ENCODE measurements around the gene DEXI.
"Not testable (repeated sequence)": the region's sequence is repeated elsewhere in the genome, so short reads cannot be mapped to it uniquely, and the experiment has no call there.

Gene DEXI

GRCh38 chr16:10925285-10925684 is 17.0 kb downstream of the DEXI start:
- DNase-seq: not testable (repeated sequence)

DNA sequence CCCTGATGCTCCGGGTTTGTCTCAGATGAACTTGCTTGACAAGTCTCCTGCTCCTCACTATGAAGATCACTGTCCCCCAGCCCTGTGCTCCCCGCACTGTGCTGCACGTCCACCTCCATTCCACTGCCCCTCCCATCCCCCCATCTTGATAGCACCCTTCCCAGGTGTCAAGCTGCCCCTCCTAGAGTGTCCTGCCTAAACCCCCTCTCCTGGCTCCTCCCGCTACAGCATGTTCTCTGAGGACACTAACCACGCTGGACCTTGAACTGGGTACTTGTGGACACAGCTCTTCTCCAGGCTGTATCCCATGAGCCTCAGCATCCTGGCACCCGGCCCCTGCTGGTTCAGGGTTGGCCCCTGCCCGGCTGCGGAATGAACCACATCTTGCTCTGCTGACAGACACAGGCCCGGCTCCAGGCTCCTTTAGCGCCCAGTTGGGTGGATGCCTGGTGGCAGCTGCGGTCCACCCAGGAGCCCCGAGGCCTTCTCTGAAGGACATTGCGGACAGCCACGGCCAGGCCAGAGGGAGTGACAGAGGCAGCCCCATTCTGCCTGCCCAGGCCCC is 18.5 kb downstream of the DEXI start:
- DNase-seq: no peak

GRCh38 chr16:10923146-10923649 is 19.1 kb downstream of the DEXI start:
- DNase-seq: no peak

- no peak for DNase-seq
These were observed 19.7 kb downstream of the DEXI start for GRCh38 chr16:10922328-10923145.

- DNase-seq: no peak
These were observed 20.5 kb downstream of the DEXI start for GRCh38 chr16:10921536-10922327.

- no peak for DNase-seq
These were observed 21.4 kb downstream of the DEXI start for GRCh38 chr16:10920726-10921427.

GRCh38 chr16:10919003-10919351 is 23.3 kb downstream of the DEXI start:
- DNase-seq: no peak

DNA sequence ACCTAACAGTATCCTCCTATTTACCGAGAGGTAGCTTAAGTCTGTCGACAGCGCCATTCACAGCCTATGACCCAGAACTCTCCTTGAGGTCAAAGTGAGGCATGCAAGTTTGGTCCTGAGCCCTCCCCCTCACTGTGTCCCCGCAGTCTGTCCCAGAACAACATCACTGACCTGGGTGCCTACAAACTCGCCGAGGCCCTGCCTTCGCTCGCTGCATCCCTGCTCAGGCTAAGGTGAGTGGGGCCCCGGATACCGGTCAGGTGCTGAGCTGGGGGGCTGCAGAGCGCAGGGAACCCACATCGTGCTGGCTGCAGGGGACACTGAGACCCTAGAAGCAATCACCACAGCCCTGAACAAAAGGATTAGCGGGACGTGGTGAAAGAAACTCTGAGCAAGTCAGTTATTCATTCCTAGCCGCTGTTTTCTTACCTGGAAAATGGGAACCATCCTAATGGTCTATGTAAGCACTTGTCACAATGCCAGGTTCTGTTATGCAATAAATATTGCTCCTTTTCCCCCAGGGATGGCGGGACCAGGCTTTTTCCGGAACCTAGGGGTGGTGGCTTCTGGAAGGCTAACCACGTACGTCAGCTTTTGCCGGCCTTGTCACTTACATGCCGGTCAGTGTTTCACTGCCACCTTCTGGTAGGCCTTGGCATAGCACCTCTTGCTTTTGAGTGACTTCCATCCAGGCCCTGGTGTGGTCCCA is 23.8 kb downstream of the DEXI start:
- no peak for DNase-seq

DNA sequence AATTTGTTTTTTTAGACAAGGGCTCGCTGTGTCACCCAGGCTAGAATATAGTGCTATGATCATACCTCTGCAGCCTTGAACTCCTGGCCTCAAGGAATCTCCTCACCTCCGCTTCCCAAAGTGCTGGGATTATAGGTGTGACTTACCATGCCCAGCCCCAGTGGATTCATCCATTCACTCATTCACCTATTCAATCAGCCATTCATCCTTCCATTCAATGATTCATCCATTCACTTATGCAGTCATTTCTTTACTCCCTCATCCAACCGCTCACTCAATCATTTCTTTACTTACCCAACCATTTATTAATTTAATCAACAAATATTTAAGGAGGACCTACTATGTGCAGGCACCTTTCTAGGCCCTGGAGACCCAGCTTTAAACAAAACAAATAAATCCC is 25.7 kb downstream of the DEXI start:
- DNase-seq: no peak

- no peak for DNase-seq
These were observed 31.0 kb downstream of the DEXI start for GRCh38 chr16:10911267-10911666.

GRCh38 chr16:10907757-10908045 is 34.6 kb downstream of the DEXI start:
- DNase-seq: no peak

DNA sequence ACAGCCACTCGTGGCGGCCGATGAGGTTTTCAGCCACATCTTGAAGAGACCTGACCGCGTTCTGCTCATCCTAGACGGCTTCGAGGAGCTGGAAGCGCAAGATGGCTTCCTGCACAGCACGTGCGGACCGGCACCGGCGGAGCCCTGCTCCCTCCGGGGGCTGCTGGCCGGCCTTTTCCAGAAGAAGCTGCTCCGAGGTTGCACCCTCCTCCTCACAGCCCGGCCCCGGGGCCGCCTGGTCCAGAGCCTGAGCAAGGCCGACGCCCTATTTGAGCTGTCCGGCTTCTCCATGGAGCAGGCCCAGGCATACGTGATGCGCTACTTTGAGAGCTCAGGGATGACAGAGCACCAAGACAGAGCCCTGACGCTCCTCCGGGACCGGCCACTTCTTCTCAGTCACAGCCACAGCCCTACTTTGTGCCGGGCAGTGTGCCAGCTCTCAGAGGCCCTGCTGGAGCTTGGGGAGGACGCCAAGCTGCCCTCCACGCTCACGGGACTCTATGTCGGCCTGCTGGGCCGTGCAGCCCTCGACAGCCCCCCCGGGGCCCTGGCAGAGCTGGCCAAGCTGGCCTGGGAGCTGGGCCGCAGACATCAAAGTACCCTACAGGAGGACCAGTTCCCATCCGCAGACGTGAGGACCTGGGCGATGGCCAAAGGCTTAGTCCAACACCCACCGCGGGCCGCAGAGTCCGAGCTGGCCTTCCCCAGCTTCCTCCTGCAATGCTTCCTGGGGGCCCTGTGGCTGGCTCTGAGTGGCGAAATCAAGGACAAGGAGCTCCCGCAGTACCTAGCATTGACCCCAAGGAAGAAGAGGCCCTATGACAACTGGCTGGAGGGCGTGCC is 35.1 kb downstream of the DEXI start:
- no peak for DNase-seq

DNA sequence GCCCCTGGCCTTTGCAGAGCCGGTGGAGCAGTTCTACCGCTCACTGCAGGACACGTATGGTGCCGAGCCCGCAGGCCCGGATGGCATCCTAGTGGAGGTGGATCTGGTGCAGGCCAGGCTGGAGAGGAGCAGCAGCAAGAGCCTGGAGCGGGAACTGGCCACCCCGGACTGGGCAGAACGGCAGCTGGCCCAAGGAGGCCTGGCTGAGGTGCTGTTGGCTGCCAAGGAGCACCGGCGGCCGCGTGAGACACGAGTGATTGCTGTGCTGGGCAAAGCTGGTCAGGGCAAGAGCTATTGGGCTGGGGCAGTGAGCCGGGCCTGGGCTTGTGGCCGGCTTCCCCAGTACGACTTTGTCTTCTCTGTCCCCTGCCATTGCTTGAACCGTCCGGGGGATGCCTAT is 35.8 kb downstream of the DEXI start:
- DNase-seq: no peak

DNA sequence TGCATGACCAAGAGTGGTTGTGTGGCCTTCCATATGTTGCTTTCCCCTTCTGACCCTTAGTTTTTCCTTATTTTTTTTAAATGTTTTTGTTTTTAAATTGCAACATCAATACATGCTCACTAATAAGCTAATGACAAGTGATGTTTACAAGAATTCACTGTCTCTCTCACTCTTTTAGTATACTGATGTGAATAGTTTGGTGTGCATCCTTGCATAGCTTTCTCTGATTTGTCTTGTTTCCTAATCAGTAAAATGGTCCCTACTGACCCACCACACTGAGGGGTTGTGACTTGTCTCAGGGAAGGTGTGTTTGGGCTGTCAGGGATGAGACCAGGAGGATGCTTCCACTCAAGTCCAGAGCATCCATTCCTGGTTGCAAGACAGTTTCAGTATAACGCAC is 39.3 kb downstream of the DEXI start:
- no peak for DNase-seq

DNA sequence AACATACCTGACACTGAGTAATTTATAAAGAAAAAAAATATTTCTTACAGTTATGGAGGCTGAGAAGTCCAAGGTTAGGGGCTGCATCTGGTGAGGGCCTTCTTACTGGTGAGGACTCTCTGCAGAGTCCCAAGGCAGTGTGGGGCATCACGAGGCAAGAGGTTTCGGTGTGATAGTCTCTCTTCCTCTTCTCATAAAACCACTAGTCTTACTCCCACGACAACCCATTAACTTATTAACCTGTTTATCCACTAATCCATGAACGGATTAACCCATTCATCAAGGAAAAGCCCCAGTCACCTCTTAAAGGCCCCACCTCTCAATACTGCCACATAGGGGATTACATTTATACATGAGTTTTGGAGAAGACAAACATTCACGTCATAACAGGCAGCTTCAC is 45.1 kb downstream of the DEXI start:
- no peak for DNase-seq

- DNase-seq: no peak
These were observed 45.5 kb downstream of the DEXI start for GRCh38 chr16:10896723-10897122.

GRCh38 chr16:10896165-10896564 is 46.1 kb downstream of the DEXI start:
- no peak for DNase-seq

GRCh38 chr16:10895053-10895946 is 47.0 kb downstream of the DEXI start:
- no peak for DNase-seq

- no peak for DNase-seq
These were observed 49.4 kb downstream of the DEXI start for GRCh38 chr16:10892782-10893318.

GRCh38 chr16:10889855-10890254 is 52.4 kb downstream of the DEXI start:
- DNase-seq: no peak
